ENCODE data around the gene ZNF217.

DNA sequence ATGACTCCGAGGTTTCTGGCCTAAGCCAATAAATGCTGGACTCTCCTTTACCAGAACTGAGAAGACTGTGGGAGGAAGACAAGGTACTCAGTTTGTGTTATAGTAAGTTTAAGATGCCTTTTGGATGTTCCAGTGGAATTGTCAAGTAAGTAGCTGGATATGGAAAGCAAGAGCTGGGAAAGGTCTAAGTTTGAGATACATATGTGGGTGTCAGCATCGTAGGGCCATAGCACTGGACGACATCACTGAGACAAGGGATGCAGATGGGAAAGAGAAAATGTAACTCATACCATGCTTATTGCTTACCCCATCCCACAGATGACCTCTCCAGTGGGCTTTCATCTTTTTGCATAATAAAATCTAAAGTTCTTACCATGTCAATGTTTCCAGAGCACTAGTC is 45.5 kb upstream of the ZNF217 start:
- TF ChIP-seq CTCF (IDR thresholded peaks at IDR 0.05) = no peak
- no peak for TF ChIP-seq POLR2A (IDR thresholded peaks at IDR 0.05)

Measured in right lobe of liver (tissue), 4 donors.